Activated CD8-positive, alpha-beta memory T cell treated with anti-CD3 and anti-CD28 coated beads for 4 hours (primary cell): ENCODE data around the gene LIPC.

Experiments
- DNase-seq, 2 donors: peaks; one replicate each; pipeline ENCODE4 v3.0.0-alpha.2; 2020; ENCODE audit warnings: low read depth in 2 of 2

Gene LIPC

GRCh38 chr15:58406811-58407210 lies 25.0 kb upstream of the LIPC start:
- no peak for DNase-seq

GRCh38 chr15:58407236-58407775 lies 24.5 kb upstream of the LIPC start:
- DNase-seq = no peak

GRCh38 chr15:58407778-58408177 lies 24.0 kb upstream of the LIPC start:
- DNase-seq = no peak

GRCh38 chr15:58409861-58410260 lies 21.9 kb upstream of the LIPC start:
- no peak for DNase-seq

GRCh38 chr15:58410353-58410752 lies 21.4 kb upstream of the LIPC start:
- peak; percentile 5 to 12 for DNase-seq

- no peak for DNase-seq
Measured at GRCh38 chr15:58413253-58413652, 18.5 kb upstream of the LIPC start.

GRCh38 chr15:58415636-58416035 lies 16.2 kb upstream of the LIPC start:
- DNase-seq = no peak

GRCh38 chr15:58416963-58417362 lies 14.8 kb upstream of the LIPC start:
- no peak for DNase-seq

- DNase-seq = no peak
Measured at GRCh38 chr15:58418135-58418534, 13.7 kb upstream of the LIPC start.

- no peak for DNase-seq
Measured at GRCh38 chr15:58419803-58420524, 11.8 kb upstream of the LIPC start.

- DNase-seq = no peak
Measured at GRCh38 chr15:58420579-58421043, 11.2 kb upstream of the LIPC start.

GRCh38 chr15:58423205-58423604 lies 8.6 kb upstream of the LIPC start:
- DNase-seq = no peak

GRCh38 chr15:58423831-58424608 lies 7.8 kb upstream of the LIPC start:
- DNase-seq = no peak

GRCh38 chr15:58424722-58425121 lies 7.1 kb upstream of the LIPC start:
- no peak for DNase-seq

GRCh38 chr15:58425185-58425584 lies 6.6 kb upstream of the LIPC start:
- DNase-seq = no peak

GRCh38 chr15:58425834-58426233 lies 6.0 kb upstream of the LIPC start:
- DNase-seq = no peak

- DNase-seq = no peak
Measured at GRCh38 chr15:58426501-58426900, 5.3 kb upstream of the LIPC start.

GRCh38 chr15:58427987-58428386 lies 3.8 kb upstream of the LIPC start:
- DNase-seq = no peak

- DNase-seq = no peak
Measured at GRCh38 chr15:58430224-58430787, 1.5 kb upstream of the LIPC start.

- DNase-seq = no peak
Measured at GRCh38 chr15:58432401-58432800, 610 bp downstream of the LIPC start.

- DNase-seq = no peak
Measured at GRCh38 chr15:58433597-58434333, 2.0 kb downstream of the LIPC start.

GRCh38 chr15:58434334-58434875 lies 2.6 kb downstream of the LIPC start:
- DNase-seq = no peak
